Lower leg skin (tissue), 3 donors: ENCODE results near the gene CLEC16A.

Source experiments
- POLR2A ChIP-seq, 2 donors: fragments of 450-650 bp; IDR thresholded peaks; one replicate each; pipeline ENCODE4 v1.6.1; 2016 to 2017; ENCODE audit warnings: antibody characterized with exemption in 2 of 2, mild to moderate bottlenecking in 1 of 2, moderate library complexity in 1 of 2
- TF ChIP-seq, protein P1 (sequence below), 3 donors: fragments of 450-650 bp; IDR thresholded peaks; one replicate each; pipeline ENCODE4 v1.5.1; 2016; ENCODE audit warnings: antibody characterized with exemption in 3 of 3, mild to moderate bottlenecking in 3 of 3, moderate library complexity in 2 of 3

DNA sequence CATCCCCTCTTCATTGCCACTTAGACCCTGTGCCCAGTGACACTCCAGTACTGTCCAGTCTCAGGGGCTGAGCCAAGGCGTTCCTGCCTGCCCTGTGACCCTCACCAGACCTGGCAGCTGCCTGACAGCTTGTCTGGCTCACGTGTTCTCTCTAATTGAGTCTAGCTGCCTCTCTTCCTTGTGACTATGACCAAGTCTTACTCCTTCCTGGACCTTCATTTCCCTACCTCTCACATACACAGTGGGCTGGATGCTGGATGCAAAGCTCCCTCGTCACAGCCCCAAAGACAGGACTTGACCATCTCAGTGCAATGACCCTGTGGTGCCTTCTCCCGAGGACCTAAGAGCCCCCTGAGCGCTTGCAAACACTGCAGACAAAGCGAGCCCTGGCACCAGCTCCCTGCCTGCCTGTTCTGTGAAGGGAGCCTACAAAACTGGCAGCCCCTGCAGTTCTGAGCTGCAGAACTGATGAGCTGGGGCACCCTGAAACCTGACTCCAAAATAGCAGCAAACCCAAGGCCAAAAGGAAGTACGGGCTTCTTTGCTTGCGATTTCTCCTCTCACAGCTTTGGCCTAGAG is 3.8 kb upstream of the CLEC16A start:
- TF ChIP-seq, protein P1, sequence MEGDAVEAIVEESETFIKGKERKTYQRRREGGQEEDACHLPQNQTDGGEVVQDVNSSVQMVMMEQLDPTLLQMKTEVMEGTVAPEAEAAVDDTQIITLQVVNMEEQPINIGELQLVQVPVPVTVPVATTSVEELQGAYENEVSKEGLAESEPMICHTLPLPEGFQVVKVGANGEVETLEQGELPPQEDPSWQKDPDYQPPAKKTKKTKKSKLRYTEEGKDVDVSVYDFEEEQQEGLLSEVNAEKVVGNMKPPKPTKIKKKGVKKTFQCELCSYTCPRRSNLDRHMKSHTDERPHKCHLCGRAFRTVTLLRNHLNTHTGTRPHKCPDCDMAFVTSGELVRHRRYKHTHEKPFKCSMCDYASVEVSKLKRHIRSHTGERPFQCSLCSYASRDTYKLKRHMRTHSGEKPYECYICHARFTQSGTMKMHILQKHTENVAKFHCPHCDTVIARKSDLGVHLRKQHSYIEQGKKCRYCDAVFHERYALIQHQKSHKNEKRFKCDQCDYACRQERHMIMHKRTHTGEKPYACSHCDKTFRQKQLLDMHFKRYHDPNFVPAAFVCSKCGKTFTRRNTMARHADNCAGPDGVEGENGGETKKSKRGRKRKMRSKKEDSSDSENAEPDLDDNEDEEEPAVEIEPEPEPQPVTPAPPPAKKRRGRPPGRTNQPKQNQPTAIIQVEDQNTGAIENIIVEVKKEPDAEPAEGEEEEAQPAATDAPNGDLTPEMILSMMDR (IDR thresholded peaks at IDR 0.05): no peak
- TF ChIP-seq POLR2A (IDR thresholded peaks at IDR 0.05): no peak
